Fibroblast of villous mesenchyme (primary cell): ENCODE data around the gene SAMMSON. TPM values are rescaled to one million over a fixed set of nuclear protein-coding genes. Genes with fewer than 3 reads are reported as not detected.

Experiments
- DNase-seq: peaks from one replicate; pipeline ENCODE4 v3.0.0-alpha.2; 2010; ENCODE audit warnings: low read depth
- H3K4me3 ChIP-seq: 2 replicates; pipeline ENCODE4 v1.5.1; 2011; ENCODE audit warnings: low read depth, mild to moderate bottlenecking, low read length
- CTCF ChIP-seq: IDR thresholded peaks from 2 replicates; pipeline ENCODE4 v1.5.1; 2012; ENCODE audit warnings: low read depth, mild to moderate bottlenecking, low read length; ENCODE audit not compliant: insufficient read depth
- total RNA-seq: library from RNA; depleted of rRNA; stranded (reverse); fragments of >200 nt; gene quantifications from 2 replicates; pipeline ENCODE4 v1.2.3, GENCODE V29; 2012

Gene SAMMSON
- total RNA-seq, 1 donor = not detected

DNA sequence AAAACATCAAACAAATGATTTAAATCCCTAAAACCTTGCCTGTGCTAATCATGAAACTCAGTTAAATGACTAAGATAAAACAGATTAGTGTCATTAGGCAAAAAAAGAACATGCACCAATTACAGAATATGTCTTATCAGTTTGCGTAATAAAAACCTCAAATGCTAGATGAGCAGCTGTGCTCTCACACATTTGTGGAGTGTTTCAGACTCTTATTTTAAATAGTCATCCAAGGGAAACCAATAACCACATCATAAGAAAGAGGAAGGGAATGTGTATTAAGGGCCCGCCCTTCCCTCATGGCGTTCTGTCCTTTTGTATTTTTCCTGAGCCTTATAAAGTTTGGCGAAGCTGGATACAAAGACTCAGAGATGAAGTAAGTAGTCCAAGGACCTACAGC lies 6.6 kb downstream of the SAMMSON start:
- DNase-seq = peak; percentile 72
- TF ChIP-seq CTCF = no peak
- no peak overlapping the region for H3K4me3 ChIP-seq

- no peak overlapping the region for H3K4me3 ChIP-seq
- DNase-seq = no peak
- TF ChIP-seq CTCF = no peak
Observed at GRCh38 chr3:70010346-70010745, 10.8 kb downstream of the SAMMSON start.

DNA sequence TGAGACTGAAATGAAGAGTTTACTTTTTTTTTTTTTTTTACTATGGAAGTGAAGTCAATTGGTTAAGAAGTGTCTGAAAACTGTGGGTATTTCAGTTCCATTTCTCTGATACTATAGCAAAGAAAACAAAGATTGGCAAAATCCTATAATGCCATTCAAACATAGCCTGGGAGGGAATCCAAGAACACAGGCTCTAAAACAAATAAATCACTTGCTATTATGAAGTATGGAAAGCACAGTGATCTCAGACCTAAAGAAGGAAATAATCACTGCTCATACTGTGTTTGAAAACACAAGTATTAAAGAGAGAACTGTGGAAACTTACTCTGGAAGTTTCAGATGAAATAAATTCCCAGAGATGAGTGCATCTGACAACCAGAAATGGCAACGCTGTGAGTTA lies 12.0 kb downstream of the SAMMSON start:
- no peak for DNase-seq
- no peak for TF ChIP-seq CTCF
- H3K4me3 ChIP-seq = no peak overlapping the region

DNA sequence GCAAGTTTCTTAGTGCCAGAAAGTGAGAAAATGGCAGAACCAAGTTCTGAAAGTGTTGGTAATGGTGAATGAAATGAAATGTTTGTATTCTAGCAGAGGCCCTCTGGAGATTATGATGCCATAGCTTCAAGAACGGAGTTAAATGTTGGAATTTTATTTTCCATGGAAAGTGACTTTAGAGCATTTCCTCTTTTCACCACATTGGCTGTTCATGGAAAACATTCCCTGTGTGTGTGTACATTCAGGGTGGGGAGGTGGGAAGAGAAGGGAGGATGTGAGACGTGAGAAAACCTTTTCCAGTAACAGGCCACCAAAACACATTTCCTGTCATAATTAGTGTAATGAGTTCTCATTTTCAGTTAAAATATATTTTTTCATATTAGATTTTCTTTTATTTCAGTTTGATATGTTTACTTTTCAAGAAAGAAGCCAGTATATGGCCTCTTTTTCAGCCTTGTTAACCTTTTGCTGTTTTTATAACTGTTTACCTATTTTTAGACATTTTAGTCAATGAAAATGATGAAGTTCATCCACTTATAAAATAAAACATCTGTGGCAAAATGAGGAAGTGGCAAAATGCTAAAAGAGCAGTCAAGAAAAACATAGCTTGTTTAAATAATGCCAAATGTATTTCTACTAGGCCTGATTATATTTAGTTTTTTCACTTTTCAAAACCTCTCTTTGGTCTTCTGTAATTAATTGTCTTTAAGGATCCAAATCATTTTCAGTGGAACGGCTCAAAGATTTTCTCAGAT lies 21.6 kb downstream of the SAMMSON start:
- TF ChIP-seq CTCF = no peak
- no peak for DNase-seq
- H3K4me3 ChIP-seq = no peak overlapping the region

DNA sequence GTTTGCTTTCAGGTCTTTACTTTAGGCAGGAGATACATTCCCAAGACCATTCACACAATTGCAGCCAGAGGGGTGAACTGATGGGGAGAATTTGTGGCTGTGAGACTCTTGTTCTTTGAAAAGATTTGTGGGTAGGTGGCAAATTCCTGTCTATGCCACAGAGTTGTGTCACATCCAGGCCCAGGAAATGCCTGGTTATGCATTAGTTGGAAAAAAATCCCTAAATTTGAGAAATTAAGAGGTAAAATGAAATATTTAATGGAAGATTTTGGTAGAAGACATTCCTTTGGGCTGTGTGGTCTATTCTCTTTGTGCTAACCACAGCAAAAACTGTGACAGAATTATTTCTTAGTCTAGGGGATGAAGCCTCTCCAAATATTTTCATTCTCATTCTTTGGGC lies 28.8 kb downstream of the SAMMSON start:
- no peak for TF ChIP-seq CTCF
- DNase-seq = no peak
- H3K4me3 ChIP-seq = no peak overlapping the region

- H3K4me3 ChIP-seq = no peak overlapping the region
- no peak for DNase-seq
- TF ChIP-seq CTCF = no peak
Observed at GRCh38 chr3:70038693-70039092, 39.2 kb downstream of the SAMMSON start.

GRCh38 chr3:70040386-70040785 lies 40.9 kb downstream of the SAMMSON start:
- TF ChIP-seq CTCF = no peak
- DNase-seq = no peak
- no peak overlapping the region for H3K4me3 ChIP-seq
